ENCODE measurements around the gene ETS2. TPM values are rescaled to one million over a fixed set of nuclear protein-coding genes. Genes with fewer than 3 reads are reported as not detected.
A peak's percentile ranks its signal among the peaks of the same experiment; 100 is the strongest.

The ETS2 gene
- total RNA-seq, 1 experiment from 2014 or later = 127 TPM

- CTCF ChIA-PET = no interaction called here
- TF ChIP-seq EZH2phosphoT487 (IDR thresholded peaks at IDR 0.05; ENCODE audit: borderline replicate concordance, low read length) (no peak), CTCF (conservative IDR thresholded peaks at IDR 0.05; ENCODE audit: low read depth, low read length) (no peak), EZH2 (IDR thresholded peaks at IDR 0.05; ENCODE audit: low read length, unreplicated experiment) (no peak)
- H3K4me3 ChIP-seq (ENCODE audit: low read length) = no peak overlapping the region
- no peaks in the 10 kb centered on the region for H3K9me2 ChIP-seq (replicated peaks; ENCODE audit: low read length)
- H3K9ac ChIP-seq (ENCODE audit: low read length) = no peak overlapping the region
- H3K79me2 ChIP-seq (ENCODE audit: low read length) = no peaks in the 10 kb centered on the region
- no peak overlapping the region for H2AFZ ChIP-seq (ENCODE audit: low read length)
- ATAC-seq (no peak), DNase-seq (no peak)
- H3F3A ChIP-seq (ENCODE audit: low read length, unreplicated experiment) = no peaks in the 10 kb centered on the region
- no peak overlapping the region for H3K4me2 ChIP-seq (ENCODE audit: low read length)
- H3K27ac ChIP-seq (ENCODE audit: low read length) = no peak overlapping the region
- no peaks in the 10 kb centered on the region for H3K27me3 ChIP-seq (ENCODE audit: low read length)
- peaks cover 13% of the 10 kb centered on the region for H3K4me1 ChIP-seq (ENCODE audit: insufficient read depth, low read length)
- POLR2A ChIA-PET (ENCODE audit: unreplicated experiment) = no interaction called here
- BruUV-seq (replicated peaks) = no TSS peak
- H3K9me3 ChIP-seq (ENCODE audit: low read length) = no peaks in the 10 kb centered on the region
- intact Hi-C loops (cut with micrococcal nuclease) = no loop called here
- no peaks in the 10 kb centered on the region for H4K20me1 ChIP-seq (ENCODE audit: low read length)
- no peaks in the 10 kb centered on the region for H3K36me3 ChIP-seq (ENCODE audit: low read depth, low read length)
Measured at GRCh38 chr21:38765056-38765455, 40.7 kb upstream of the ETS2 start.

GRCh38 chr21:38766987-38767722 lies 38.6 kb upstream of the ETS2 start:
- no peak for ATAC-seq
- no peaks in the 10 kb centered on the region for H3K79me2 ChIP-seq (ENCODE audit: low read length)
- H3F3A ChIP-seq (ENCODE audit: low read length, unreplicated experiment) = no peaks in the 10 kb centered on the region
- no peaks in the 10 kb centered on the region for H3K36me3 ChIP-seq (ENCODE audit: low read depth, low read length)
- no peak overlapping the region for H3K9ac ChIP-seq (ENCODE audit: low read length)
- H3K27ac ChIP-seq (ENCODE audit: low read length) = no peak overlapping the region
- no peak for TF ChIP-seq CTCF (conservative IDR thresholded peaks at IDR 0.05; ENCODE audit: low read depth, low read length)
- no peak for TF ChIP-seq EZH2phosphoT487 (IDR thresholded peaks at IDR 0.05; ENCODE audit: borderline replicate concordance, low read length)
- TF ChIP-seq EZH2 (IDR thresholded peaks at IDR 0.05; ENCODE audit: low read length, unreplicated experiment) = no peak
- peaks cover 13% of the 10 kb centered on the region for H3K4me1 ChIP-seq (ENCODE audit: insufficient read depth, low read length)
- no TSS peak for BruUV-seq (replicated peaks)
- H3K9me2 ChIP-seq (replicated peaks; ENCODE audit: low read length) = no peaks in the 10 kb centered on the region
- H3K9me3 ChIP-seq (ENCODE audit: low read length) = no peaks in the 10 kb centered on the region
- H3K4me3 ChIP-seq (ENCODE audit: low read length) = no peak overlapping the region
- H3K27me3 ChIP-seq (ENCODE audit: low read length) = no peaks in the 10 kb centered on the region
- H2AFZ ChIP-seq (ENCODE audit: low read length) = no peak overlapping the region
- ChIA-PET POLR2A (ENCODE audit: unreplicated experiment) (no interaction called here), CTCF (no interaction called here)
- intact Hi-C loops (cut with micrococcal nuclease) = no loop called here
- H3K4me2 ChIP-seq (ENCODE audit: low read length) = no peak overlapping the region
- H4K20me1 ChIP-seq (ENCODE audit: low read length) = no peaks in the 10 kb centered on the region
- no peak for DNase-seq

- no peak overlapping the region for H2AFZ ChIP-seq (ENCODE audit: low read length)
- BruUV-seq (replicated peaks) = no TSS peak
- H3K9me2 ChIP-seq (replicated peaks; ENCODE audit: low read length) = no peaks in the 10 kb centered on the region
- no peaks in the 10 kb centered on the region for H3K36me3 ChIP-seq (ENCODE audit: low read depth, low read length)
- no peak overlapping the region for H3K4me2 ChIP-seq (ENCODE audit: low read length)
- no peaks in the 10 kb centered on the region for H3K79me2 ChIP-seq (ENCODE audit: low read length)
- DNase-seq (peak; percentile 17), ATAC-seq (peak; percentile 18; the same call in 1 of the 2 replicates)
- CTCF ChIA-PET = interaction anchor here (0.6 to 1.0 kb wide), 2 partner anchors 99 to 149 kb away, joined by 3 to 4 read pairs; no protein-coding TSS in a partner anchor
- H3K27ac ChIP-seq (ENCODE audit: low read length) = peak overlapping the region; percentile 33
- H3K9ac ChIP-seq (ENCODE audit: low read length) = no peak overlapping the region
- H3K27me3 ChIP-seq (ENCODE audit: low read length) = no peaks in the 10 kb centered on the region
- no peaks in the 10 kb centered on the region for H3K9me3 ChIP-seq (ENCODE audit: low read length)
- H3K4me3 ChIP-seq (ENCODE audit: low read length) = no peak overlapping the region
- intact Hi-C loops (cut with micrococcal nuclease) = no loop called here
- TF ChIP-seq EZH2phosphoT487 (IDR thresholded peaks at IDR 0.05; ENCODE audit: borderline replicate concordance, low read length) (no peak), EZH2 (IDR thresholded peaks at IDR 0.05; ENCODE audit: low read length, unreplicated experiment) (no peak), CTCF (conservative IDR thresholded peaks at IDR 0.05; ENCODE audit: low read depth, low read length) (no peak)
- H3F3A ChIP-seq (ENCODE audit: low read length, unreplicated experiment) = no peaks in the 10 kb centered on the region
- POLR2A ChIA-PET (ENCODE audit: unreplicated experiment) = no interaction called here
- no peaks in the 10 kb centered on the region for H4K20me1 ChIP-seq (ENCODE audit: low read length)
- H3K4me1 ChIP-seq (ENCODE audit: insufficient read depth, low read length) = peaks cover 22% of the 10 kb centered on the region
Measured at GRCh38 chr21:38768471-38769063, 37.2 kb upstream of the ETS2 start.
